ENCODE results near the gene FBN2. TPM values are rescaled to one million over a fixed set of nuclear protein-coding genes. Genes with fewer than 3 reads are reported as not detected.

The FBN2 gene
- total RNA-seq, 1 donor from 2014 or later = 186 TPM

DNA sequence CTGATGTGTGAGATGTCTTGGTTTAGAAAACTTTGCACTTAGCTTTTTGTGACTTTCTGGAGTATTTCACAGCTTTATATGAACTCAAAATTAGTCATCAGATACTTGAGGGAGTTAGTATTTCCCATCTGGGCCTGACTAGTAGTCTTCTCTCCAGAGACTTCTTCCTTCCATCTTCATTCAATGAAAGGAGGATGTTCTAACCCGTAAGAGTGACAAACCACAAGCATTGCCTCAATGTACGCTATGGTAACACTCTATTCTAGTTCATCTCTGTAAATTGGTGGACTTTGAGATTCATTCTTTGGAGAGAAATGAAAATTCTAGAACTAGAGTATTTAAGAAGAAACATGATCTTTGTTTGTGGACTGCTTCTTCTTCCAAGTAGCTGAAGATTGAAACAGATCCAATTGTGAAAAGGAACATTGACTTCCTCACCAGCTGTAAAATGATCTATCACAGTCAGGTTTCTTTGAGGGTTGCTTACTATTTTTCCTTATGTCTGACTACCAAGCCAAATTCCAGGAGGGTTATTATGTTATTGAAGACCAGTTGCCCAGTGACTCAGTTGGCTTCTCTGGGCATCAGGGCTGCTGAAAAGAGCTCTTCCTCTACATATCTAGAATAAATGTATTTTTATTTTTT lies 296.9 kb downstream of the FBN2 start:
- Mint-ChIP-seq H3K4me1 (ENCODE audit: unreplicated experiment) (peaks cover 17% of the 10 kb centered on the region), H3K9me3 (peaks cover 5% of the 10 kb centered on the region), H3K27ac (no peak overlapping the region), H3K27me3 (no peaks in the 10 kb centered on the region), H3K36me3 (no peaks in the 10 kb centered on the region), H3K4me3 (no peak overlapping the region)
- TF ChIP-seq, protein P1, sequence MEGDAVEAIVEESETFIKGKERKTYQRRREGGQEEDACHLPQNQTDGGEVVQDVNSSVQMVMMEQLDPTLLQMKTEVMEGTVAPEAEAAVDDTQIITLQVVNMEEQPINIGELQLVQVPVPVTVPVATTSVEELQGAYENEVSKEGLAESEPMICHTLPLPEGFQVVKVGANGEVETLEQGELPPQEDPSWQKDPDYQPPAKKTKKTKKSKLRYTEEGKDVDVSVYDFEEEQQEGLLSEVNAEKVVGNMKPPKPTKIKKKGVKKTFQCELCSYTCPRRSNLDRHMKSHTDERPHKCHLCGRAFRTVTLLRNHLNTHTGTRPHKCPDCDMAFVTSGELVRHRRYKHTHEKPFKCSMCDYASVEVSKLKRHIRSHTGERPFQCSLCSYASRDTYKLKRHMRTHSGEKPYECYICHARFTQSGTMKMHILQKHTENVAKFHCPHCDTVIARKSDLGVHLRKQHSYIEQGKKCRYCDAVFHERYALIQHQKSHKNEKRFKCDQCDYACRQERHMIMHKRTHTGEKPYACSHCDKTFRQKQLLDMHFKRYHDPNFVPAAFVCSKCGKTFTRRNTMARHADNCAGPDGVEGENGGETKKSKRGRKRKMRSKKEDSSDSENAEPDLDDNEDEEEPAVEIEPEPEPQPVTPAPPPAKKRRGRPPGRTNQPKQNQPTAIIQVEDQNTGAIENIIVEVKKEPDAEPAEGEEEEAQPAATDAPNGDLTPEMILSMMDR (conservative IDR thresholded peaks at IDR 0.05) = no peak
- no peak for DNase-seq (ENCODE audit: extremely low spot score, unreplicated experiment)

DNA sequence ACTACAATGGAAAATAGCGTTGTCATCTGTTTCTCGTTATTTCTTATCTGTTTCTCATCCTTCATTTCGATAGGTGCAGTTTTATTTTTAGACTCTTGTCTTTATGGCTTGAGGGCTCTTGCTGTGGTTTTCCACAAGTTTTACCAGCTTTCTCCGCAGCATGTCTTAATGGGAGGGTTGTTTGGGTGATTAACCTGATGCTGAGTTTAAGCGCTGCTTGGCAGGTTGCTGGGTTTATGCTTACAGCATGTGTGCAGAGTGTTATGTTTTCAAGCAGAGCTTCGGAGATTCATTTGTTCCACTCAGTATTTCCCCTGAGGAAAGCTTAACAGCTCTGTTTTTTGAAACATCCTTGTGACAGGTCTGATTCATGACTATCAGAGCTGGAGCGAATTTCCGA lies 300.5 kb downstream of the FBN2 start:
- H3K27ac Mint-ChIP-seq = peak overlapping the region; percentile 63
- H3K27me3 Mint-ChIP-seq = no peaks in the 10 kb centered on the region
- H3K4me1 Mint-ChIP-seq (ENCODE audit: unreplicated experiment) = peaks cover 22% of the 10 kb centered on the region
- TF ChIP-seq, protein P1 (conservative IDR thresholded peaks at IDR 0.05) = no peak
- peaks cover 10% of the 10 kb centered on the region for H3K9me3 Mint-ChIP-seq
- H3K36me3 Mint-ChIP-seq = no peaks in the 10 kb centered on the region
- DNase-seq (ENCODE audit: extremely low spot score, unreplicated experiment) = no peak
- peak overlapping the region; percentile 45 for H3K4me3 Mint-ChIP-seq

DNA sequence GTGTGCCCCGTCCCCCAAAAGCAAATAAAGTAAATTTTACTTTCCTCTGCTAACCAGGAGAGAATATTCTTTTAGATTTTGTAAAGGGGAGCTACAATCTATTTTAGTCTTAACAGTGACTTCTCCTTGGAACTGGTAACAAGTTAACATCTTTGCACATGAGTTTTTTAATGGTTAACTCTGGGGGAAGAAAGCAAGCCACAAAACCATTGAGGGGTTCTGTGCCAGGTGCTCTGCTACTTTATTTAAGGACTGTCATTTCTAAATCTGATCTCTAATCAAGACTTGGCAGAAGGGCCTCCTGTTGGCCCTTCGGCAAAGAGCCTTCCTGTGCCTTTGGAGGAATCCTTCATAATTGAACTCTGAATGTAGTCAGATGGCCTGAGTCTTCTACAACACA lies 301.0 kb downstream of the FBN2 start:
- Mint-ChIP-seq H3K9me3 (peaks cover 11% of the 10 kb centered on the region), H3K27ac (peak overlapping the region; percentile 63), H3K36me3 (no peaks in the 10 kb centered on the region), H3K4me1 (ENCODE audit: unreplicated experiment) (peaks cover 22% of the 10 kb centered on the region), H3K27me3 (no peaks in the 10 kb centered on the region), H3K4me3 (no peak overlapping the region)
- DNase-seq (ENCODE audit: extremely low spot score, unreplicated experiment) = no peak
- TF ChIP-seq, protein P1 (conservative IDR thresholded peaks at IDR 0.05) = no peak

DNA sequence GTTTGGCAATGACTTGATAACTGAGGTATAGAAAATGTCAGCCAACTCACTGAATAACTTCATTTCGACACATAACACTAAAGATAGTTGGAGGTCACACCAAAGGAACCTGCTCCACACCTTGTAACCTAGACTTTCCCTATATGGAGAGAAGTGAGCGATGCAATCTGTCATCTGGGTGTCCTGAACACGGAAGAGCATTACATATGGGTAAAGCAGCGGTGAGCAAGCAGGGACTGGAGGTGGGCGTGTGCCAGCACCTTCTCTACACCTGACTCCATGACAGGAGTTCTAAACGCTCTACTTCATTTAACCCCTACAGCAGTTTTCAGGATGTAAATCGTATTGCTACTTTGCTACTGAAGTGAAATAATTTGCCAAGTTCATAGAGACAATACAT lies 301.7 kb downstream of the FBN2 start:
- TF ChIP-seq, protein P1 (conservative IDR thresholded peaks at IDR 0.05) = no peak
- no peak overlapping the region for H3K27ac Mint-ChIP-seq
- DNase-seq (ENCODE audit: extremely low spot score, unreplicated experiment) = no peak
- H3K4me1 Mint-ChIP-seq (ENCODE audit: unreplicated experiment) = peaks cover 22% of the 10 kb centered on the region
- no peak overlapping the region for H3K4me3 Mint-ChIP-seq
- no peaks in the 10 kb centered on the region for H3K36me3 Mint-ChIP-seq
- no peaks in the 10 kb centered on the region for H3K27me3 Mint-ChIP-seq
- peaks cover 16% of the 10 kb centered on the region for H3K9me3 Mint-ChIP-seq

DNA sequence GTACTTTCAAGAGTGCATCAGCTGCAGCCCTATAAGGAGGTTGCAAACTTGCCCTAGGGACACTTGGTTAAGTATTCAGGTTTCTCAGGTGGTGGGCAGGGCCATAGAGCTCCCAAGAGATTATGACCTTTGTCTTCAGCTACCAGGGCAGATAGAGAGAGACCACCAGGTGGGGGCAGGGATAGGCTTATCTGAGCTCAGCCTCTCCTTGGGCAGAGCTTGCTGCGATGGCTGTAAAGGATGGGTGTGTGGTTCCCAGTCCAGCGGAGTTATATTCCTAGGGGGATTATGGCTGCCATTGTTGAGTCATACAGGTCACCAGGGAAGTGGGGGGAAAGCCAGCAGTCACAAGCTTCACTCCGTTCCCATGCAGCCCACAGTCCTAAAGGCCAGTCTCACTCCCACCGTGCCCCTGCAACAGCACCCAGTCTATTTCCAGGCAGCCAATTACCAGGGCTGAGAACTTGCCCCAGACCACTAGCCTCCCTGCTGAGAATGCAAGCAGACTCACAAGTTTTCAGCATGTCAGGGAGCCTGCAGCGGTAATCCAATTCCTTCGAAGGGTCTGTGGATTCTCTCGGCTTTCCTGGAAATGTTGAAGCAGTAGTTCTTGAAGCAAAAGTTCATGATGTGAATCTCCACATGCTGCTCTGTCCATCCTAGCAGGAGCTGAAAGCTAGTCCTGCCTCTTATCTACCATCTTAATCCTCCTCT lies 303.0 kb downstream of the FBN2 start:
- peaks cover 16% of the 10 kb centered on the region for H3K9me3 Mint-ChIP-seq
- H3K27me3 Mint-ChIP-seq = no peaks in the 10 kb centered on the region
- DNase-seq (ENCODE audit: extremely low spot score, unreplicated experiment) = no peak
- no peak overlapping the region for H3K27ac Mint-ChIP-seq
- H3K4me1 Mint-ChIP-seq (ENCODE audit: unreplicated experiment) = peaks cover 22% of the 10 kb centered on the region
- TF ChIP-seq, protein P1 (conservative IDR thresholded peaks at IDR 0.05) = no peak
- H3K4me3 Mint-ChIP-seq = no peak overlapping the region
- H3K36me3 Mint-ChIP-seq = no peaks in the 10 kb centered on the region

Data from type B pancreatic cell (in vitro differentiated cells).